Type B pancreatic cell (in vitro differentiated cells): ENCODE measurements around the gene ACMSD. TPM values are rescaled to one million over a fixed set of nuclear protein-coding genes. Genes with fewer than 3 reads are reported as not detected.
"Not testable (repeated sequence)": the region's sequence is repeated elsewhere in the genome, so short reads cannot be mapped to it uniquely, and the experiment has no call there.

Experiments used
- DNase-seq: peaks from one replicate; pipeline ENCODE4 v3.0.0; 2021; ENCODE audit warnings: mixed read lengths; ENCODE audit not compliant: unreplicated experiment; ENCODE audit errors: extremely low spot score
- H3K27ac Mint-ChIP-seq: 2 replicates; pipeline ENCODE4 v1.8.0; 2021; ENCODE audit warnings: mild to moderate bottlenecking, mixed read lengths
- H3K27me3 Mint-ChIP-seq: 2 replicates; pipeline ENCODE4 v1.8.0; 2021; ENCODE audit warnings: mixed read lengths
- H3K36me3 Mint-ChIP-seq: 2 replicates; pipeline ENCODE4 v1.8.0; 2021; ENCODE audit warnings: mixed read lengths
- H3K4me1 Mint-ChIP-seq: one replicate; pipeline ENCODE4 v1.8.0; 2021; ENCODE audit warnings: mixed read lengths; ENCODE audit not compliant: unreplicated experiment
- H3K4me3 Mint-ChIP-seq: 2 replicates; pipeline ENCODE4 v1.8.0; 2021; ENCODE audit warnings: mild to moderate bottlenecking, mixed read lengths
- H3K9me3 Mint-ChIP-seq: 2 replicates; pipeline ENCODE4 v1.8.0; 2021; ENCODE audit warnings: mixed read lengths
- CTCF ChIP-seq: fragments of 200-600 bp; sonication (generic); conservative IDR thresholded peaks from 2 replicates; pipeline ENCODE4 v1.5.0; 2021; ENCODE audit warnings: antibody characterized with exemption, mild to moderate bottlenecking
- total RNA-seq: library from RNA; stranded (reverse); gene quantifications from 2 replicates; pipeline ENCODE4 v1.2.1, GENCODE V29; 2021; ENCODE audit warnings: low replicate concordance

The ACMSD gene
- total RNA-seq, 1 donor from 2014 or later = not detected

- Mint-ChIP-seq H3K4me3 (no peak overlapping the region), H3K27ac (no peak overlapping the region), H3K4me1 (no peaks in the 10 kb centered on the region), H3K27me3 (no peaks in the 10 kb centered on the region), H3K36me3 (no peaks in the 10 kb centered on the region), H3K9me3 (peaks cover 4% of the 10 kb centered on the region)
- no peak for TF ChIP-seq CTCF
- DNase-seq = no peak
Measured at GRCh38 chr2:134839649-134840048, 1.2 kb downstream of the ACMSD start.

GRCh38 chr2:134842930-134843490 is 4.6 kb downstream of the ACMSD start:
- no peaks in the 10 kb centered on the region for H3K9me3 Mint-ChIP-seq
- H3K4me1 Mint-ChIP-seq = no peaks in the 10 kb centered on the region
- TF ChIP-seq CTCF = no peak
- H3K27me3 Mint-ChIP-seq = no peaks in the 10 kb centered on the region
- DNase-seq = no peak
- no peak overlapping the region for H3K4me3 Mint-ChIP-seq
- no peaks in the 10 kb centered on the region for H3K36me3 Mint-ChIP-seq
- peak overlapping the region; percentile 25 for H3K27ac Mint-ChIP-seq

GRCh38 chr2:134843968-134844367 is 5.6 kb downstream of the ACMSD start:
- Mint-ChIP-seq H3K36me3 (no peaks in the 10 kb centered on the region), H3K27me3 (no peaks in the 10 kb centered on the region), H3K4me1 (no peaks in the 10 kb centered on the region), H3K27ac (no peak overlapping the region), H3K9me3 (no peaks in the 10 kb centered on the region), H3K4me3 (no peak overlapping the region)
- no peak for TF ChIP-seq CTCF
- DNase-seq = no peak

GRCh38 chr2:134845028-134845427 is 6.6 kb downstream of the ACMSD start:
- H3K27me3 Mint-ChIP-seq = no peaks in the 10 kb centered on the region
- DNase-seq = no peak
- no peak overlapping the region for H3K4me3 Mint-ChIP-seq
- no peak overlapping the region for H3K27ac Mint-ChIP-seq
- TF ChIP-seq CTCF = no peak
- H3K9me3 Mint-ChIP-seq = no peaks in the 10 kb centered on the region
- no peaks in the 10 kb centered on the region for H3K36me3 Mint-ChIP-seq
- no peaks in the 10 kb centered on the region for H3K4me1 Mint-ChIP-seq

GRCh38 chr2:134845719-134846118 is 7.3 kb downstream of the ACMSD start:
- DNase-seq = no peak
- Mint-ChIP-seq H3K4me1 (no peaks in the 10 kb centered on the region), H3K27ac (no peak overlapping the region), H3K9me3 (no peaks in the 10 kb centered on the region), H3K27me3 (no peaks in the 10 kb centered on the region), H3K36me3 (no peaks in the 10 kb centered on the region), H3K4me3 (no peak overlapping the region)
- no peak for TF ChIP-seq CTCF

GRCh38 chr2:134846213-134846612 is 7.8 kb downstream of the ACMSD start:
- no peak for TF ChIP-seq CTCF
- no peak overlapping the region for H3K4me3 Mint-ChIP-seq
- H3K36me3 Mint-ChIP-seq = no peaks in the 10 kb centered on the region
- no peak overlapping the region for H3K27ac Mint-ChIP-seq
- no peaks in the 10 kb centered on the region for H3K4me1 Mint-ChIP-seq
- no peaks in the 10 kb centered on the region for H3K9me3 Mint-ChIP-seq
- no peak for DNase-seq
- H3K27me3 Mint-ChIP-seq = no peaks in the 10 kb centered on the region

GRCh38 chr2:134847582-134847981 is 9.2 kb downstream of the ACMSD start:
- not testable (repeated sequence) for DNase-seq, H3K9me3 Mint-ChIP-seq, H3K36me3 Mint-ChIP-seq, H3K4me3 Mint-ChIP-seq, H3K27me3 Mint-ChIP-seq, H3K27ac Mint-ChIP-seq, H3K4me1 Mint-ChIP-seq
